Upper lobe of right lung (tissue), 1 donor: ENCODE data around the gene PAX3. TPM values are rescaled to one million over a fixed set of nuclear protein-coding genes. Genes with fewer than 3 reads are reported as not detected.

Experiments used
- ATAC-seq: fragments of 200-7000 bp; cut with Tn5 transposase; one replicate; pipeline ENCODE4 v1.9.1; 2020; ENCODE audit warnings: mild to moderate bottlenecking, moderate library complexity
- DNase-seq: peaks from one replicate; pipeline ENCODE4 v3.0.0-alpha.2; 2020
- H3K27ac ChIP-seq: fragments of 200-600 bp; one replicate; pipeline ENCODE4 v1.8.0; 2022
- H3K27me3 ChIP-seq: fragments of 200-600 bp; one replicate; pipeline ENCODE4 v1.8.0; 2022; ENCODE audit warnings: mild to moderate bottlenecking
- H3K36me3 ChIP-seq: fragments of 200-600 bp; one replicate; pipeline ENCODE4 v1.8.0; 2022
- H3K4me1 ChIP-seq: fragments of 200-600 bp; one replicate; pipeline ENCODE4 v1.8.0; 2022
- H3K4me3 ChIP-seq: fragments of 200-600 bp; one replicate; pipeline ENCODE4 v1.8.0; 2022; ENCODE audit warnings: mild to moderate bottlenecking
- H3K9me3 ChIP-seq: fragments of 200-600 bp; one replicate; pipeline ENCODE4 v1.8.0; 2022
- intact Hi-C: fragments of 100-400 bp; cut with DNase I; formaldehyde crosslinking; loops from one replicate; pipeline ENCODE4 v1.11.0; 2022
- long read RNA-seq: library from polyadenylated mRNA; unstranded; transcript quantifications from one replicate; pipeline ENCODE4 v2.0.0, GENCODE V29; 2021
- total RNA-seq: library from RNA; stranded (reverse); fragmentation: NEBNext Ultra II Directional; extraction: Animal tissue kit (Norgen Biotek cat#: 25700); gene quantifications from one replicate; pipeline ENCODE4 v1.2.1, GENCODE V29; 2021
- TF ChIP-seq, protein P1 (sequence below): fragments of 200-600 bp; IDR thresholded peaks from one replicate; pipeline ENCODE4 v1.8.0; 2022; ENCODE audit warnings: antibody characterized with exemption
- donor health status: DM: no; HTN: yes; CAD: no; lungs with severe emphysema.

Gene PAX3
- not detected for total RNA-seq
- long read RNA-seq: 0 reads

DNA sequence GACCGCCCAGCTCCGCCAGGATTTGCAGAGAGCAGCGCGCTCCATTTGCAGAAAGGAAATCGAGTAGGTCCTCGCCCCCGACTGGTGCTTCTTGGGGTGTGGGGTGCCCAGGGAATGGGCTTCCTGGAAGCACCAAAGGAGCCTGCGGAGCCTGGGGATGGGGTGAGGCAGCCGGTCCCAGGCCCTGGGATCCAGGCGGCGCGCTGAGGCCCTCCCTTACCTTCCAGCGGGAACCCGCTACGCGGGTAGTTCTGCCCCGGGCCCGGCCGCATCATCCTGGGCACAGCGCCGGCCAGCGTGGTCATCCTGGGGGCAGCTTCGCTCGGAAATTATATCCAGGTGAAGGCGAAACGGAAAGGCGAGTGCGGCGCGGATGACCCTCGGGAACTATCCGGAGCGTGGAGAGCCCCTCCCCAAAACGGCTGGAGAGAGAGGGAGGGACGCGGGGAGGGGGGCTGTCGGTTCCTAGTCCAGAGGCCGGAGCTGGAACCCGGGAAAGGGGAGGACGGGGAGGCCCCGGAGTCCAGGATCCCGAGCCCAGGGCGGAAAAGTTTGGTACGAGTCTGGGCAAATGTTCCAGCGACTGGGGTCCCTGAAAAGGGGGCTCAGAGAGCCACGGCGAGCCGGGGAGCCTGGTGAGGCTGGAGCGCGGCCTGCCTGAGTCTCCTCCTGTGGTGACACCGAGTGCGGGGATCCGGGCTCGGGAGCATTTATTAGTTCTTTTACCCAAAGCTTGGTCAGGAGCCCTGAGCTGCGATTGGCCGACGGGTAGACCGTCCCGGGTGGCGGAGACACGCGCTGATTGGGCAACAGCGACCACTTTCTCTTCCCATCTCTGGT lies at the start of gene PAX3:
PAX3 (minus strand) TSS at position 688 of the 840 bp plus-strand sequence; CDS start at position 305, 383 bp downstream.
- Histone ChIP-seq H3K9me3 (no peaks in the 10 kb centered on the region), H3K4me3 (no peak within 1 kb of the TSS), H3K27me3 (peaks cover 99% of the 10 kb centered on the region), H3K4me1 (peaks cover 17% of the 10 kb centered on the region), H3K36me3 (no peaks in the 10 kb centered on the region), H3K27ac (no peak within 1 kb of the TSS)
- intact Hi-C loops: no loop called here
- DNase-seq: no peak
- ATAC-seq: no peak
- TF ChIP-seq, protein P1, sequence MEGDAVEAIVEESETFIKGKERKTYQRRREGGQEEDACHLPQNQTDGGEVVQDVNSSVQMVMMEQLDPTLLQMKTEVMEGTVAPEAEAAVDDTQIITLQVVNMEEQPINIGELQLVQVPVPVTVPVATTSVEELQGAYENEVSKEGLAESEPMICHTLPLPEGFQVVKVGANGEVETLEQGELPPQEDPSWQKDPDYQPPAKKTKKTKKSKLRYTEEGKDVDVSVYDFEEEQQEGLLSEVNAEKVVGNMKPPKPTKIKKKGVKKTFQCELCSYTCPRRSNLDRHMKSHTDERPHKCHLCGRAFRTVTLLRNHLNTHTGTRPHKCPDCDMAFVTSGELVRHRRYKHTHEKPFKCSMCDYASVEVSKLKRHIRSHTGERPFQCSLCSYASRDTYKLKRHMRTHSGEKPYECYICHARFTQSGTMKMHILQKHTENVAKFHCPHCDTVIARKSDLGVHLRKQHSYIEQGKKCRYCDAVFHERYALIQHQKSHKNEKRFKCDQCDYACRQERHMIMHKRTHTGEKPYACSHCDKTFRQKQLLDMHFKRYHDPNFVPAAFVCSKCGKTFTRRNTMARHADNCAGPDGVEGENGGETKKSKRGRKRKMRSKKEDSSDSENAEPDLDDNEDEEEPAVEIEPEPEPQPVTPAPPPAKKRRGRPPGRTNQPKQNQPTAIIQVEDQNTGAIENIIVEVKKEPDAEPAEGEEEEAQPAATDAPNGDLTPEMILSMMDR: no peak

DNA sequence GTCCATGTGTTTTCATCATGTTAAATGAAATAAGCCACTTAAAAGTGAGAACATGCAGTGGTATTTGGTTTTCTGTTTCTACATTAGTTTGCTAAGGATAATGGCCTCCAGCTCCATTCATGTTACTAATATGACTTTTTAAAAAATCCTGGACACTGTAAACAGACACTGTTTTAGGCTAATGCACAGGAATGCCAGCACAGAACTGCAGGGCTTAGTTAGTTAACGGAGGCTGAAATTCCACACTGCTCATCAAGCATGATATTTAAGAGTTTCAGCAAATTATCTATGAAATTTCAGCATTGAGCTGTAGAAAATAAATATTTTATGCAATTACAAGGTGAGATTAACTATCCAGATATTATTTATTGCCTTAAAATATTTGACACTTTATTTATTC lies 42.5 kb upstream of the PAX3 start:
- TF ChIP-seq, protein P1: no peak
- Histone ChIP-seq H3K27ac (no peak overlapping the region), H3K4me3 (no peak overlapping the region), H3K36me3 (no peaks in the 10 kb centered on the region), H3K4me1 (no peaks in the 10 kb centered on the region), H3K27me3 (no peaks in the 10 kb centered on the region), H3K9me3 (no peaks in the 10 kb centered on the region)
- intact Hi-C loops: no loop called here
- DNase-seq: no peak
- ATAC-seq: no peak

DNA sequence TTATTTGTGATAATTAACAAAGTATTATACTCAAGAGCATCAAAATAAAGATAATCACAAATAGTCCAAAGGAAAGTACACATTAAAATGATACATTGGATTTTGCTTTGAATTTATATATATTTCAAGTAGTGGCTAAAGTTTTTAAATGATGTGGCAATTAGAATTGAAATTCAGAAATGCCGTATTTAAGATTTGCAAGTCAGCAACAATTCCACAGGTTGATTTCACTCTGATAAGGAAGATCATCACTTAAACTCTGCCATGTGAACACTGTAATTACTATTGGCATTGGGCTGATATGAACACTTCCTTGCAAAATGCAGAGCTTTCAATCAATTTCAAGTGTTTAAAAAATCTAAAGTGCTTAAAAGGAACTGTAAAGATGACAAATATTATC lies 39.6 kb upstream of the PAX3 start:
- no peak for DNase-seq
- TF ChIP-seq, protein P1: no peak

DNA sequence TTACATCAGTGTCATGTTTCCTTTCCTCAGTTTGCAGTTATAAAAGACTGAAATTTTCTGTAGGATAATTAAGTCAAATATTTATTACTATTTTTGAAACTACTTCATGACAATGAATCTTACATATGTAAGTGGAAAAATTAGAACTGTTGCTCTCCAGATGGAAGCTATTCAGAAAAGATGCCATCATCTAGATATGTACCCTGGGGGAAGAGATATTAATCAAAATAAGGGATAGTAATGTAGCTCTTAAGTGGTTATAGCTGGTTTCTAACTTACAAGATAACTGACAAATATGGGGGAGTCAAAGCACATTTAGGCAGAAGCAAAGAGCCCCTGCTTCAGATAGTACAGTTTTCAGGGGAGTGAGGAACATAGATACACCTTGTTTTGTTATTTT lies 38.1 kb upstream of the PAX3 start:
- no peak for ATAC-seq
- no peak overlapping the region for H3K4me3 ChIP-seq
- H3K9me3 ChIP-seq: no peaks in the 10 kb centered on the region
- H3K4me1 ChIP-seq: no peaks in the 10 kb centered on the region
- no peak for DNase-seq
- intact Hi-C loops: no loop called here
- TF ChIP-seq, protein P1: no peak
- no peak overlapping the region for H3K27ac ChIP-seq
- no peaks in the 10 kb centered on the region for H3K27me3 ChIP-seq
- no peaks in the 10 kb centered on the region for H3K36me3 ChIP-seq

More for the DNA sequence above, 39.6 kb upstream of the PAX3 start:
- Histone ChIP-seq H3K36me3 (no peaks in the 10 kb centered on the region), H3K27me3 (no peaks in the 10 kb centered on the region), H3K9me3 (no peaks in the 10 kb centered on the region), H3K4me1 (no peaks in the 10 kb centered on the region), H3K4me3 (no peak overlapping the region), H3K27ac (no peak overlapping the region)
- intact Hi-C loops: no loop called here
- ATAC-seq: no peak

DNA sequence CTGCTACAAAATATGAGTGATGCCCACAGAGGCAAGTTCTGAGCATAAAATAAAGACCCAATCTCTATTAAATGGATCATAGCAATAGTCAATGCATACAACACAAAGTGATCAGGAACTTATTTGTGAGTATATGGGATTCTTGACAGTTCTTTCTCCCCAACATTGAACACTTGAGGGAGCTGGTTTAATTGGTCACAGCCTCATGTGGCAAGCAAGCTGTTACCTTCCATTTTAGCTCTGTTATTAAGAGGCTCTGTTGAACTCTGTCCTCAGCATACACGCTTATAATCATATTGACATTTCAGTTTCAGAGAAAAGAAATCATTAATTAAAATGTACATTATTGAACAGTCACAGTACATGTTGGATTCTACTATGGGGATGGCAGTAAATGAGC lies 37.6 kb upstream of the PAX3 start:
- TF ChIP-seq, protein P1: no peak
- intact Hi-C loops: no loop called here
- H3K27me3 ChIP-seq: no peaks in the 10 kb centered on the region
- H3K4me1 ChIP-seq: no peaks in the 10 kb centered on the region
- H3K9me3 ChIP-seq: no peaks in the 10 kb centered on the region
- H3K4me3 ChIP-seq: no peak overlapping the region
- DNase-seq (no peak), ATAC-seq (no peak)
- no peak overlapping the region for H3K27ac ChIP-seq
- H3K36me3 ChIP-seq: no peaks in the 10 kb centered on the region
